NB4 (cell line): ENCODE results near the gene GRHL1.

ENCODE experiments used
- CTCF ChIP-seq: IDR thresholded peaks from one replicate; pipeline ENCODE4 v1.5.1; 2012; ENCODE audit warnings: low read depth, low read length
- POLR2A ChIP-seq: IDR thresholded peaks from 2 replicates; pipeline ENCODE4 v1.6.1; 2011; ENCODE audit warnings: mild to moderate bottlenecking; ENCODE audit not compliant: insufficient read length; ENCODE audit errors: extremely low read depth

DNA sequence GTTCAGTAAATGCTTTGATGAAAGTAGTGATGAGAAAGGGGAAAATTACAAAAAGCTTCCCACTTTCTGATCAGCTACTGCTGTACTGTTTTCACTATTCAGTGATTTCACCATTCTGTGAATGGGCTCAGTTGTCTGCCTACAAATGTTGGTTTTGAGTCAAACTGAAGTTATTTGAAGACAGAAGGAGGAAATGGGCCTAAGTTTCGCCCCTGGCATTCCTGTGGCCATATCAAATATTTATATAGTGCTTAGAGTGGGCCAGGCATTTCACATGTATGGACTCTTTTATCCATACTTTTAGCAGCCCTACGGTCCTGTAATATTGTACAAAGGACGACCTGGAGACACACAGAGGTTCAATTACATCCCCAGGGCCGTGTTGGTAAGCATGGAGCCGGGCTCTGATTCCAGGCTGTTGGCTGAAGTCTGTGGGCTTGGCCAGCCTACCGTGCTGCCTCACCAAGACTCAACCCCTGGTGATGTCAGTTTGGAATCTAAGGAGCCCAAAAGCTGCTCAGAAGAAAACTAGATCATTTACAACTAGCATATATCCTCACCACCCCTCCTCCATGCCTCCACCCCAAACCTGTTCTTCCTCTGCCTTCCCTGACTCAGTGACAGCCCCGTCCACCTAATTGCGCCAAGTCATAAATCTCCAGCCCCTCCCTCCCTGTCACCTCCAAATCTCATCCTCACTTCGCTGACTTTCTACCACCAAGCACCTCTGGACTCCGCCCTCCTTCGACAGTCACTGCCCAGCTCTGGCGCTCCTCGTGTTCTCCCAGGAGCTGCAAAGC lies 10.1 kb upstream of the GRHL1 start:
- TF ChIP-seq CTCF, result no peak
- no peak for TF ChIP-seq POLR2A
